Measurements from ENCODE around the gene SRSF7. TPM values are rescaled to one million over a fixed set of nuclear protein-coding genes. Genes with fewer than 3 reads are reported as not detected.

The SRSF7 gene
- total RNA-seq, 1 experiment from 2014 or later = 299 TPM

- TF ChIP-seq, protein P1, sequence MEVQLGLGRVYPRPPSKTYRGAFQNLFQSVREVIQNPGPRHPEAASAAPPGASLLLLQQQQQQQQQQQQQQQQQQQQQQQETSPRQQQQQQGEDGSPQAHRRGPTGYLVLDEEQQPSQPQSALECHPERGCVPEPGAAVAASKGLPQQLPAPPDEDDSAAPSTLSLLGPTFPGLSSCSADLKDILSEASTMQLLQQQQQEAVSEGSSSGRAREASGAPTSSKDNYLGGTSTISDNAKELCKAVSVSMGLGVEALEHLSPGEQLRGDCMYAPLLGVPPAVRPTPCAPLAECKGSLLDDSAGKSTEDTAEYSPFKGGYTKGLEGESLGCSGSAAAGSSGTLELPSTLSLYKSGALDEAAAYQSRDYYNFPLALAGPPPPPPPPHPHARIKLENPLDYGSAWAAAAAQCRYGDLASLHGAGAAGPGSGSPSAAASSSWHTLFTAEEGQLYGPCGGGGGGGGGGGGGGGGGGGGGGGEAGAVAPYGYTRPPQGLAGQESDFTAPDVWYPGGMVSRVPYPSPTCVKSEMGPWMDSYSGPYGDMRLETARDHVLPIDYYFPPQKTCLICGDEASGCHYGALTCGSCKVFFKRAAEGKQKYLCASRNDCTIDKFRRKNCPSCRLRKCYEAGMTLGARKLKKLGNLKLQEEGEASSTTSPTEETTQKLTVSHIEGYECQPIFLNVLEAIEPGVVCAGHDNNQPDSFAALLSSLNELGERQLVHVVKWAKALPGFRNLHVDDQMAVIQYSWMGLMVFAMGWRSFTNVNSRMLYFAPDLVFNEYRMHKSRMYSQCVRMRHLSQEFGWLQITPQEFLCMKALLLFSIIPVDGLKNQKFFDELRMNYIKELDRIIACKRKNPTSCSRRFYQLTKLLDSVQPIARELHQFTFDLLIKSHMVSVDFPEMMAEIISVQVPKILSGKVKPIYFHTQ (CRISPR knock-in tag; IDR thresholded peaks at IDR 0.05) = no peak
- TF ChIP-seq, protein P2, sequence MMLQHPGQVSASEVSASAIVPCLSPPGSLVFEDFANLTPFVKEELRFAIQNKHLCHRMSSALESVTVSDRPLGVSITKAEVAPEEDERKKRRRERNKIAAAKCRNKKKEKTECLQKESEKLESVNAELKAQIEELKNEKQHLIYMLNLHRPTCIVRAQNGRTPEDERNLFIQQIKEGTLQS (CRISPR knock-in tag; conservative IDR thresholded peaks at IDR 0.05) = no peak
- TF ChIP-seq FOXK1 (CRISPR knock-in tag; IDR thresholded peaks at IDR 0.05) (no peak), FOXJ3 (CRISPR knock-in tag; IDR thresholded peaks at IDR 0.05; ENCODE audit: borderline replicate concordance) (no peak), JAZF1 (CRISPR knock-in tag; IDR thresholded peaks at IDR 0.05) (no peak)
Observed at GRCh38 chr2:38797953-38798352, 46.8 kb upstream of the SRSF7 start (continued).

- H3K4me1 Mint-ChIP-seq = no peaks in the 10 kb centered on the region
- H3K36me3 Mint-ChIP-seq = 0 out of 2 replicates have a peak, but pooled peaks cover 3% of the 10 kb centered on the region
- ChIA-PET CTCF (no interaction called here), POLR2A (no interaction called here)
- H3K27me3 Mint-ChIP-seq (ENCODE audit: low read depth) = no peaks in the 10 kb centered on the region
- H3K4me3 Mint-ChIP-seq = no peak overlapping the region
- ATAC-seq = no peak
- no peaks in the 10 kb centered on the region for H3K9me3 Mint-ChIP-seq
- no peak for DNase-seq (ENCODE audit: low spot score)
- H3K27ac Mint-ChIP-seq = no peak overlapping the region
- TF ChIP-seq TEAD4 (CRISPR knock-in tag; IDR thresholded peaks at IDR 0.05) (no peak), SOX15 (CRISPR knock-in tag; IDR thresholded peaks at IDR 0.05) (no peak), PRRX2 (CRISPR knock-in tag; IDR thresholded peaks at IDR 0.05) (no peak), GRHL2 (CRISPR knock-in tag; IDR thresholded peaks at IDR 0.05; ENCODE audit: insufficient replicate concordance, severe bottlenecking) (no peak), ELF4 (CRISPR knock-in tag; IDR thresholded peaks at IDR 0.05; ENCODE audit: low read depth) (no peak)
- TF ChIP-seq, protein P3, sequence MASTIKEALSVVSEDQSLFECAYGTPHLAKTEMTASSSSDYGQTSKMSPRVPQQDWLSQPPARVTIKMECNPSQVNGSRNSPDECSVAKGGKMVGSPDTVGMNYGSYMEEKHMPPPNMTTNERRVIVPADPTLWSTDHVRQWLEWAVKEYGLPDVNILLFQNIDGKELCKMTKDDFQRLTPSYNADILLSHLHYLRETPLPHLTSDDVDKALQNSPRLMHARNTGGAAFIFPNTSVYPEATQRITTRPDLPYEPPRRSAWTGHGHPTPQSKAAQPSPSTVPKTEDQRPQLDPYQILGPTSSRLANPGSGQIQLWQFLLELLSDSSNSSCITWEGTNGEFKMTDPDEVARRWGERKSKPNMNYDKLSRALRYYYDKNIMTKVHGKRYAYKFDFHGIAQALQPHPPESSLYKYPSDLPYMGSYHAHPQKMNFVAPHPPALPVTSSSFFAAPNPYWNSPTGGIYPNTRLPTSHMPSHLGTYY (CRISPR knock-in tag; IDR thresholded peaks at IDR 0.05) = no peak
- TF ChIP-seq, protein P4, sequence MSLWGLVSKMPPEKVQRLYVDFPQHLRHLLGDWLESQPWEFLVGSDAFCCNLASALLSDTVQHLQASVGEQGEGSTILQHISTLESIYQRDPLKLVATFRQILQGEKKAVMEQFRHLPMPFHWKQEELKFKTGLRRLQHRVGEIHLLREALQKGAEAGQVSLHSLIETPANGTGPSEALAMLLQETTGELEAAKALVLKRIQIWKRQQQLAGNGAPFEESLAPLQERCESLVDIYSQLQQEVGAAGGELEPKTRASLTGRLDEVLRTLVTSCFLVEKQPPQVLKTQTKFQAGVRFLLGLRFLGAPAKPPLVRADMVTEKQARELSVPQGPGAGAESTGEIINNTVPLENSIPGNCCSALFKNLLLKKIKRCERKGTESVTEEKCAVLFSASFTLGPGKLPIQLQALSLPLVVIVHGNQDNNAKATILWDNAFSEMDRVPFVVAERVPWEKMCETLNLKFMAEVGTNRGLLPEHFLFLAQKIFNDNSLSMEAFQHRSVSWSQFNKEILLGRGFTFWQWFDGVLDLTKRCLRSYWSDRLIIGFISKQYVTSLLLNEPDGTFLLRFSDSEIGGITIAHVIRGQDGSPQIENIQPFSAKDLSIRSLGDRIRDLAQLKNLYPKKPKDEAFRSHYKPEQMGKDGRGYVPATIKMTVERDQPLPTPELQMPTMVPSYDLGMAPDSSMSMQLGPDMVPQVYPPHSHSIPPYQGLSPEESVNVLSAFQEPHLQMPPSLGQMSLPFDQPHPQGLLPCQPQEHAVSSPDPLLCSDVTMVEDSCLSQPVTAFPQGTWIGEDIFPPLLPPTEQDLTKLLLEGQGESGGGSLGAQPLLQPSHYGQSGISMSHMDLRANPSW (CRISPR knock-in tag; conservative IDR thresholded peaks at IDR 0.05; ENCODE audit: low read depth) = no peak
- TF ChIP-seq, protein P5, sequence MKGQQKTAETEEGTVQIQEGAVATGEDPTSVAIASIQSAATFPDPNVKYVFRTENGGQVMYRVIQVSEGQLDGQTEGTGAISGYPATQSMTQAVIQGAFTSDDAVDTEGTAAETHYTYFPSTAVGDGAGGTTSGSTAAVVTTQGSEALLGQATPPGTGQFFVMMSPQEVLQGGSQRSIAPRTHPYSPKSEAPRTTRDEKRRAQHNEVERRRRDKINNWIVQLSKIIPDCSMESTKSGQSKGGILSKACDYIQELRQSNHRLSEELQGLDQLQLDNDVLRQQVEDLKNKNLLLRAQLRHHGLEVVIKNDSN (CRISPR knock-in tag; IDR thresholded peaks at IDR 0.05) = no peak
- TF ChIP-seq, protein P6, sequence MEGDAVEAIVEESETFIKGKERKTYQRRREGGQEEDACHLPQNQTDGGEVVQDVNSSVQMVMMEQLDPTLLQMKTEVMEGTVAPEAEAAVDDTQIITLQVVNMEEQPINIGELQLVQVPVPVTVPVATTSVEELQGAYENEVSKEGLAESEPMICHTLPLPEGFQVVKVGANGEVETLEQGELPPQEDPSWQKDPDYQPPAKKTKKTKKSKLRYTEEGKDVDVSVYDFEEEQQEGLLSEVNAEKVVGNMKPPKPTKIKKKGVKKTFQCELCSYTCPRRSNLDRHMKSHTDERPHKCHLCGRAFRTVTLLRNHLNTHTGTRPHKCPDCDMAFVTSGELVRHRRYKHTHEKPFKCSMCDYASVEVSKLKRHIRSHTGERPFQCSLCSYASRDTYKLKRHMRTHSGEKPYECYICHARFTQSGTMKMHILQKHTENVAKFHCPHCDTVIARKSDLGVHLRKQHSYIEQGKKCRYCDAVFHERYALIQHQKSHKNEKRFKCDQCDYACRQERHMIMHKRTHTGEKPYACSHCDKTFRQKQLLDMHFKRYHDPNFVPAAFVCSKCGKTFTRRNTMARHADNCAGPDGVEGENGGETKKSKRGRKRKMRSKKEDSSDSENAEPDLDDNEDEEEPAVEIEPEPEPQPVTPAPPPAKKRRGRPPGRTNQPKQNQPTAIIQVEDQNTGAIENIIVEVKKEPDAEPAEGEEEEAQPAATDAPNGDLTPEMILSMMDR (IDR thresholded peaks at IDR 0.05) = no peak
- TF ChIP-seq, protein P7, sequence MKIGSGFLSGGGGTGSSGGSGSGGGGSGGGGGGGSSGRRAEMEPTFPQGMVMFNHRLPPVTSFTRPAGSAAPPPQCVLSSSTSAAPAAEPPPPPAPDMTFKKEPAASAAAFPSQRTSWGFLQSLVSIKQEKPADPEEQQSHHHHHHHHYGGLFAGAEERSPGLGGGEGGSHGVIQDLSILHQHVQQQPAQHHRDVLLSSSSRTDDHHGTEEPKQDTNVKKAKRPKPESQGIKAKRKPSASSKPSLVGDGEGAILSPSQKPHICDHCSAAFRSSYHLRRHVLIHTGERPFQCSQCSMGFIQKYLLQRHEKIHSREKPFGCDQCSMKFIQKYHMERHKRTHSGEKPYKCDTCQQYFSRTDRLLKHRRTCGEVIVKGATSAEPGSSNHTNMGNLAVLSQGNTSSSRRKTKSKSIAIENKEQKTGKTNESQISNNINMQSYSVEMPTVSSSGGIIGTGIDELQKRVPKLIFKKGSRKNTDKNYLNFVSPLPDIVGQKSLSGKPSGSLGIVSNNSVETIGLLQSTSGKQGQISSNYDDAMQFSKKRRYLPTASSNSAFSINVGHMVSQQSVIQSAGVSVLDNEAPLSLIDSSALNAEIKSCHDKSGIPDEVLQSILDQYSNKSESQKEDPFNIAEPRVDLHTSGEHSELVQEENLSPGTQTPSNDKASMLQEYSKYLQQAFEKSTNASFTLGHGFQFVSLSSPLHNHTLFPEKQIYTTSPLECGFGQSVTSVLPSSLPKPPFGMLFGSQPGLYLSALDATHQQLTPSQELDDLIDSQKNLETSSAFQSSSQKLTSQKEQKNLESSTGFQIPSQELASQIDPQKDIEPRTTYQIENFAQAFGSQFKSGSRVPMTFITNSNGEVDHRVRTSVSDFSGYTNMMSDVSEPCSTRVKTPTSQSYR (CRISPR knock-in tag; IDR thresholded peaks at IDR 0.05) = no peak
- TF ChIP-seq, protein P8, sequence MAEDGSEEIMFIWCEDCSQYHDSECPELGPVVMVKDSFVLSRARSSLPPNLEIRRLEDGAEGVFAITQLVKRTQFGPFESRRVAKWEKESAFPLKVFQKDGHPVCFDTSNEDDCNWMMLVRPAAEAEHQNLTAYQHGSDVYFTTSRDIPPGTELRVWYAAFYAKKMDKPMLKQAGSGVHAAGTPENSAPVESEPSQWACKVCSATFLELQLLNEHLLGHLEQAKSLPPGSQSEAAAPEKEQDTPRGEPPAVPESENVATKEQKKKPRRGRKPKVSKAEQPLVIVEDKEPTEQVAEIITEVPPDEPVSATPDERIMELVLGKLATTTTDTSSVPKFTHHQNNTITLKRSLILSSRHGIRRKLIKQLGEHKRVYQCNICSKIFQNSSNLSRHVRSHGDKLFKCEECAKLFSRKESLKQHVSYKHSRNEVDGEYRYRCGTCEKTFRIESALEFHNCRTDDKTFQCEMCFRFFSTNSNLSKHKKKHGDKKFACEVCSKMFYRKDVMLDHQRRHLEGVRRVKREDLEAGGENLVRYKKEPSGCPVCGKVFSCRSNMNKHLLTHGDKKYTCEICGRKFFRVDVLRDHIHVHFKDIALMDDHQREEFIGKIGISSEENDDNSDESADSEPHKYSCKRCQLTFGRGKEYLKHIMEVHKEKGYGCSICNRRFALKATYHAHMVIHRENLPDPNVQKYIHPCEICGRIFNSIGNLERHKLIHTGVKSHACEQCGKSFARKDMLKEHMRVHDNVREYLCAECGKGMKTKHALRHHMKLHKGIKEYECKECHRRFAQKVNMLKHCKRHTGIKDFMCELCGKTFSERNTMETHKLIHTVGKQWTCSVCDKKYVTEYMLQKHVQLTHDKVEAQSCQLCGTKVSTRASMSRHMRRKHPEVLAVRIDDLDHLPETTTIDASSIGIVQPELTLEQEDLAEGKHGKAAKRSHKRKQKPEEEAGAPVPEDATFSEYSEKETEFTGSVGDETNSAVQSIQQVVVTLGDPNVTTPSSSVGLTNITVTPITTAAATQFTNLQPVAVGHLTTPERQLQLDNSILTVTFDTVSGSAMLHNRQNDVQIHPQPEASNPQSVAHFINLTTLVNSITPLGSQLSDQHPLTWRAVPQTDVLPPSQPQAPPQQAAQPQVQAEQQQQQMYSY (CRISPR knock-in tag; IDR thresholded peaks at IDR 0.05) = no peak
- TF ChIP-seq, protein P9, sequence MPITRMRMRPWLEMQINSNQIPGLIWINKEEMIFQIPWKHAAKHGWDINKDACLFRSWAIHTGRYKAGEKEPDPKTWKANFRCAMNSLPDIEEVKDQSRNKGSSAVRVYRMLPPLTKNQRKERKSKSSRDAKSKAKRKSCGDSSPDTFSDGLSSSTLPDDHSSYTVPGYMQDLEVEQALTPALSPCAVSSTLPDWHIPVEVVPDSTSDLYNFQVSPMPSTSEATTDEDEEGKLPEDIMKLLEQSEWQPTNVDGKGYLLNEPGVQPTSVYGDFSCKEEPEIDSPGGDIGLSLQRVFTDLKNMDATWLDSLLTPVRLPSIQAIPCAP (CRISPR knock-in tag; IDR thresholded peaks at IDR 0.05) = no peak
Observed at GRCh38 chr2:38797250-38797676, 46.1 kb upstream of the SRSF7 start.

Data from WTC11 (cell line).